Measurements from ENCODE around the gene GREM2.
A peak's percentile ranks its signal among the peaks of the same experiment; 100 is the strongest.

The GREM2 gene

DNA sequence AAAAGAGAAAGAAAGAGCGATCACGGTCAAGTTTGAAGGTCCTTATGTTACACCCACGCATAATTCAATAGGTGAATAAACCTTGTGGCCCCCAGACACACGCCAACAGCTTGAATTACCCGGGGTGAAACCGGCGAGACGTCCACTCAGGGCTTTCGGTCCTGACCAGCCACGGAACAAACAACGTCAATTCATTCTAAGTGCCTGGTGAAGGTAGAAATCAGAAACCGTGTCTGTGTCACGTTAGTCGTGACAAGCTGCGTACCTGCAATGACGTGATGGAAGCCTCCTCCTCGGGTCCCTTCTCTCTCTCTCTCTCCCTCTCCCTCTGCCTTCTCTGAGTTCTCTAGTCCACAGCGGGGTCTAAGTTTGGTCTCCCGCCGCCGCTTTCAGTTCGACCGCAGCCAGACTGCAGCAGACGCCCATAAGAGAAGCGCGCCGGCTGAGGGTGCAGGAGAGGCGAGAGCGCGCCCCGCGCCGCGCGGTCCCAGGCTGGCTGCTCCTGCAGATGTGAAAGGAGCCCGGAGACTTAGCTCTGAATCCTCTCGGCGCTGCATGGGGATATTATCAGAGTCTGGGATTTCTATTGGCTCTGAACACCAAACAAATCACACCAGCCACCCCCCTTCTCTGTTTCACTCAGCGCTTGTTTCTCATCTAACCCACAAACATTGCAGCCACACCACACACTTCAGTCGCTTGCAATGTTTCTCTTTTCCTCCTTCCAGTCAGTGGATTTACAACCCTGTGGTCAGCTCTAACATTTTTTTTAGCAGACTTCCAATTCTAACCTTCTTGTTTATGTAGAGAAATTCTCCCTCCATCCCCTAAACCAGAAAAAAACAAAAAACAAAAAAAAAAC lies at the start of gene GREM2:
GREM2 (minus strand) TSS at position 537 of the 862 bp plus-strand sequence. CDS start 118,680 bp downstream, outside the sequence.
- Histone ChIP-seq H3K27me3 (ENCODE audit: control insufficient read depth, insufficient read depth, low read length) (peaks cover 25% of the 10 kb centered on the region), H3K27ac (ENCODE audit: low read length) (no peak within 1 kb of the TSS), H3K4me3 (ENCODE audit: low read length) (peak within 1 kb of the TSS; percentile 81), H3K9ac (ENCODE audit: low read length) (no peak within 1 kb of the TSS), H3K9me3 (ENCODE audit: control insufficient read depth, low read depth, low read length) (no peaks in the 10 kb centered on the region), H3K4me1 (ENCODE audit: control insufficient read depth, low read depth, low read length) (peaks cover 11% of the 10 kb centered on the region), H3K36me3 (ENCODE audit: control insufficient read depth, low read depth, low read length) (no peaks in the 10 kb centered on the region)

DNA sequence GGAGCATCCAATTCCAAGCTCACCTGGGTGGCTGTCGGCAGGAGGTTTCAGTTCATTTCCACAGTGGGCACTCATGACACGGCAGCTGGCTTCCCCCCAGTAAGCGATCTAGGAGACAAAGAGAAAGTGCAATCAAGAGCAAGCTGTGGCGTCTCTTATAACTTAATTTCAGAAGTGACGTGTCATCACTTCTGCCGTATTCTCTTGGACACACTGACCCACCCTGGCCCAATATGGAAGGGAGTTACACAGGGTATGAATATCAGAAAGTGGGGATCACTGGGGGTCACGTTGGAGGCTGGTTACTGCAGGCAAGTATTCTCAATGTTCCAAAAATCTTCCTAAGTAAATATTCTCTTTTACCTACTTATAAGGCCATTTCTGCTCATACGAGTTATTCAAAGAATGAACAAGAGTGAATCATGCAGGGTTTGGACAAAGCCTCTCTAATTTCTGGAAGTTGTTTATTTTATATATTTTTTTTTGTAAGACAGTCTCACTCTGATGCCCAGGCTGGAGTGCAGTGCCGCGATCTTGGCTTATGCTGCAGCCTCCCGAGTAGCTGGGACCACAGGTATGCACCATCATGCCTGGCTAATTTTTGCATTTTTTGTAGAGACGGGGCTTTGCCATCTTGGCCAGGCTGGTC lies 46.5 kb upstream of the GREM2 start:
- Histone ChIP-seq H3K4me3 (ENCODE audit: low read length) (no peak overlapping the region), H3K9ac (ENCODE audit: low read length) (no peak overlapping the region), H3K27me3 (ENCODE audit: control insufficient read depth, insufficient read depth, low read length) (no peaks in the 10 kb centered on the region), H3K9me3 (ENCODE audit: control insufficient read depth, low read depth, low read length) (no peaks in the 10 kb centered on the region), H3K36me3 (ENCODE audit: control insufficient read depth, low read depth, low read length) (no peaks in the 10 kb centered on the region), H3K4me1 (ENCODE audit: control insufficient read depth, low read depth, low read length) (no peaks in the 10 kb centered on the region), H3K27ac (ENCODE audit: low read length) (no peak overlapping the region)

DNA sequence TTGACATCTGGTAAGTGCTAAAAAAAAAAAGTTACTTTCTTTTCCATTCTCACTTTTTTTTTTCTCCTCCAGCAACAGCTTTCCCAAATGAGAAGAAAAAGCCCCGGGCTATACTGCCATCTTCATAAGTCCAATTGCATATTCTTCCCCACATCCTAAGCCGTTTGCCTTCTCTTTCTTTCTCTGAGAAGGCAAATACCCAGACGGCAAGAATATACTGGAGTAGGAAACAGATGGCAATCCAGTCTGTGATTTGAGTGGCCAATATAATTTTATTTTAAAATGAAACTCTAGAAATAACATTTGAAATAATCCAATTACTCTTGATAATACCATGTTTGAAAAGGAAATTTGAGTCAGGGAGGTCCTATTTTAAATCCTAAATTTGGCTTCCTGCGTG lies 44.6 kb upstream of the GREM2 start:
- no peaks in the 10 kb centered on the region for H3K4me1 ChIP-seq (ENCODE audit: control insufficient read depth, low read depth, low read length)
- H3K36me3 ChIP-seq (ENCODE audit: control insufficient read depth, low read depth, low read length): no peaks in the 10 kb centered on the region
- H3K27me3 ChIP-seq (ENCODE audit: control insufficient read depth, insufficient read depth, low read length): no peaks in the 10 kb centered on the region
- H3K27ac ChIP-seq (ENCODE audit: low read length): no peak overlapping the region
- H3K9me3 ChIP-seq (ENCODE audit: control insufficient read depth, low read depth, low read length): no peaks in the 10 kb centered on the region
- no peak overlapping the region for H3K9ac ChIP-seq (ENCODE audit: low read length)
- no peak overlapping the region for H3K4me3 ChIP-seq (ENCODE audit: low read length)

GRCh38 chr1:240652961-240653409 lies 41.0 kb upstream of the GREM2 start:
- Histone ChIP-seq H3K9ac (ENCODE audit: low read length) (no peak overlapping the region), H3K9me3 (ENCODE audit: control insufficient read depth, low read depth, low read length) (no peaks in the 10 kb centered on the region), H3K4me1 (ENCODE audit: control insufficient read depth, low read depth, low read length) (no peaks in the 10 kb centered on the region), H3K4me3 (ENCODE audit: low read length) (no peak overlapping the region), H3K27me3 (ENCODE audit: control insufficient read depth, insufficient read depth, low read length) (no peaks in the 10 kb centered on the region), H3K36me3 (ENCODE audit: control insufficient read depth, low read depth, low read length) (no peaks in the 10 kb centered on the region), H3K27ac (ENCODE audit: low read length) (no peak overlapping the region)

- no peaks in the 10 kb centered on the region for H3K9me3 ChIP-seq (ENCODE audit: control insufficient read depth, low read depth, low read length)
- no peak overlapping the region for H3K27ac ChIP-seq (ENCODE audit: low read length)
- H3K4me3 ChIP-seq (ENCODE audit: low read length): no peak overlapping the region
- H3K27me3 ChIP-seq (ENCODE audit: control insufficient read depth, insufficient read depth, low read length): no peaks in the 10 kb centered on the region
- no peaks in the 10 kb centered on the region for H3K4me1 ChIP-seq (ENCODE audit: control insufficient read depth, low read depth, low read length)
- no peak overlapping the region for H3K9ac ChIP-seq (ENCODE audit: low read length)
- no peaks in the 10 kb centered on the region for H3K36me3 ChIP-seq (ENCODE audit: control insufficient read depth, low read depth, low read length)
Observed at GRCh38 chr1:240652549-240652948, 40.6 kb upstream of the GREM2 start.

DNA sequence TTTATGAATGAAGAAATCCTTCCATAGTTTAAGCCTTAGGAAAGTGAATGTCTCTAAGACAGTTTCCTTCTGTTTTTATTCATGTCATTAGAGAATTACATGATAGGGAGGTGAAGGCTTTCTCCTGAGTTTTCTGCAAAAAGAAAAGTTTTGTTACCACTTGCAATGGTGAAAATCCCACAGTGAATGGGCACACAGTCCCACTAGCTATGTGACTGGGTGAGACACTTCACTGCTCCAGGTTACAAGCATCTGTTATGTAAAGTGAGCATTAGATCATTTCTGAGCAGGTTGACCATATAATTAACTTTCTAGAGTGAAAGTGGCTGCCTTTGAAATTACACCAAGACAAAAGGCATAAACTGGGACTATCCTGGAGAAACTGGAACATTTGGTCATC lies 38.9 kb upstream of the GREM2 start:
- no peak overlapping the region for H3K9ac ChIP-seq (ENCODE audit: low read length)
- H3K9me3 ChIP-seq (ENCODE audit: control insufficient read depth, low read depth, low read length): no peaks in the 10 kb centered on the region
- no peak overlapping the region for H3K27ac ChIP-seq (ENCODE audit: low read length)
- H3K4me1 ChIP-seq (ENCODE audit: control insufficient read depth, low read depth, low read length): no peaks in the 10 kb centered on the region
- H3K4me3 ChIP-seq (ENCODE audit: low read length): no peak overlapping the region
- no peaks in the 10 kb centered on the region for H3K36me3 ChIP-seq (ENCODE audit: control insufficient read depth, low read depth, low read length)
- no peaks in the 10 kb centered on the region for H3K27me3 ChIP-seq (ENCODE audit: control insufficient read depth, insufficient read depth, low read length)

DNA sequence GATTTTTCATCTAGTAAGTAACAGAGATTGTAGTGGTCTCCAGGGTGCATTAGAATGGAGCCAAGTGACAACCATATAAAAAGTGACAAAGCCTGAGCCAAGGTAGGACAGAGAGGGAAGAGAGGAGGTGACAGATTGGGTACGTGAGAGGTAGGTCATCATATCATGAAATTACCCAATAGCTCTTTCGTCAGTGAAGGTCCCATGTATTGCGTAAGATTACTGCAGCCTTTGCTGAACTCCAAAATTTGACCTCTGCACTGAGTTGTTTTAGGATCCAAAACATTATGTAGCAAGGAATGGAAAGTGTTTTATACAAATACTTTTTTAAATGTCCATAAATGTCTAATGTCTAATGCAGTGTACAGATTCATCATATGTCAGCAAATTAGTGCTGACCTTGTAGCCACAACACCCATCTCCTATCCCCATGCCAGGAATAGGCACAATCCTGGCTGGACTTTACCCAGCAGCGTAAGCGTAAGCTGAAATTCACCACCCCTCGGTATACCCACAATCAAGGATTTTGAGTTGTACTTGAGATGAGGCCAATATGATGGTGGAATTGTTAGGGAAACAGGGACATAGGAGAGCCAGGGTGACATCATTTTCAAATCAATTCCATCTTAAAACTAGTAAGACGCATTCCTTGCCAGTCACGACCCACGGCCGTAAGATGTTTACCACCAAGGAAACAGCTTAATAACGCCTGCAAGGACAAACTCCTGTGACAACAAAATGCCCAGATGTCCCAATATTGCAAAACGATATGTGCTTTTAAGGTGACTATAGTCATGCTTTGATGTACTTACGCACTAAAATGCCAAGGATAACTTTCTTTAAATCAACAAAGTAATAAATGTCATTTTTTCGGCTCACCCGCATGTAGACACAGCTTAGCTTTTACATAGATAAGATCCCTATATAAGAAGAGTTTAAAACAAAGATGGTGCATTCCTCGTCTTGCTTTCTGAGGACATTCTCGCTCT lies 38.1 kb upstream of the GREM2 start:
- no peak overlapping the region for H3K27ac ChIP-seq (ENCODE audit: low read length)
- H3K36me3 ChIP-seq (ENCODE audit: control insufficient read depth, low read depth, low read length): no peaks in the 10 kb centered on the region
- no peak overlapping the region for H3K9ac ChIP-seq (ENCODE audit: low read length)

DNA sequence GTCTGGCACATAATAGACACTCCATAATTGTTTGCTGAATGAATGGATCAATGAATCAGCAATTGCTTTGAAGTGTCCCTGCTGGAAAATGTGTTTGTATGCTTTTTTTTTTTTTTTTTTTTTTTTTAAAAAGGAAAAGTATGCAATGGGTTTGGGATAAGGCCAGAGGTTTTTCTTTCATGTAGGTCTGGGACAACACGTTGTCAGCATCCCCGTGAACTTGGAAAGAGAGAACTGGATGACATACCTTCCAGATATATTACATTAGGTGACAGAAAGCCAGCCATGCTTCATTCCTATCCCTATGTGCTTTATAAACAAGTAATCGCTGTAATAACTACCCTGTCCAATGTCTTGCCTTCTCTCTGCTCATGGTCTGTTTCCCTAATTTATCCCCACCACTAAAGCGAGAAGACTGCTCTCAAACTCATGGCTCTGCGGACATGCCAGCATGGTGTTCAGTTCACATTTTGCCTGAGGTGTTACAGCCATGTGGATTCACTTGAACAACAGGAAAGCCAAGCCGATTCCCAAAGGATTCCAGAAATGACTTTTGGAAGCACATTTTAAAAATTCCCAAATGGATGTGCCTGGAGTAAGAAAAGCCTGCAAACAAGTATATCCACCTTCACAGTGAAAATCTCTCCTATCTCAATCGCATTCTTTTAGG lies 34.8 kb upstream of the GREM2 start:
- Histone ChIP-seq H3K9me3 (ENCODE audit: control insufficient read depth, low read depth, low read length) (no peaks in the 10 kb centered on the region), H3K4me1 (ENCODE audit: control insufficient read depth, low read depth, low read length) (no peaks in the 10 kb centered on the region), H3K4me3 (ENCODE audit: low read length) (no peak overlapping the region), H3K27me3 (ENCODE audit: control insufficient read depth, insufficient read depth, low read length) (no peaks in the 10 kb centered on the region), H3K36me3 (ENCODE audit: control insufficient read depth, low read depth, low read length) (no peaks in the 10 kb centered on the region), H3K9ac (ENCODE audit: low read length) (no peak overlapping the region), H3K27ac (ENCODE audit: low read length) (no peak overlapping the region)

More for the DNA sequence above, 38.1 kb upstream of the GREM2 start:
- H3K4me3 ChIP-seq (ENCODE audit: low read length): no peak overlapping the region
- no peaks in the 10 kb centered on the region for H3K27me3 ChIP-seq (ENCODE audit: control insufficient read depth, insufficient read depth, low read length)
- H3K4me1 ChIP-seq (ENCODE audit: control insufficient read depth, low read depth, low read length): no peaks in the 10 kb centered on the region
- H3K9me3 ChIP-seq (ENCODE audit: control insufficient read depth, low read depth, low read length): no peaks in the 10 kb centered on the region

- Histone ChIP-seq H3K36me3 (ENCODE audit: control insufficient read depth, low read depth, low read length) (no peaks in the 10 kb centered on the region), H3K27ac (ENCODE audit: low read length) (no peak overlapping the region), H3K27me3 (ENCODE audit: control insufficient read depth, insufficient read depth, low read length) (no peaks in the 10 kb centered on the region), H3K9me3 (ENCODE audit: control insufficient read depth, low read depth, low read length) (no peaks in the 10 kb centered on the region), H3K9ac (ENCODE audit: low read length) (no peak overlapping the region), H3K4me1 (ENCODE audit: control insufficient read depth, low read depth, low read length) (no peaks in the 10 kb centered on the region), H3K4me3 (ENCODE audit: low read length) (no peak overlapping the region)
Observed at GRCh38 chr1:240644732-240645131, 32.8 kb upstream of the GREM2 start.

DNA sequence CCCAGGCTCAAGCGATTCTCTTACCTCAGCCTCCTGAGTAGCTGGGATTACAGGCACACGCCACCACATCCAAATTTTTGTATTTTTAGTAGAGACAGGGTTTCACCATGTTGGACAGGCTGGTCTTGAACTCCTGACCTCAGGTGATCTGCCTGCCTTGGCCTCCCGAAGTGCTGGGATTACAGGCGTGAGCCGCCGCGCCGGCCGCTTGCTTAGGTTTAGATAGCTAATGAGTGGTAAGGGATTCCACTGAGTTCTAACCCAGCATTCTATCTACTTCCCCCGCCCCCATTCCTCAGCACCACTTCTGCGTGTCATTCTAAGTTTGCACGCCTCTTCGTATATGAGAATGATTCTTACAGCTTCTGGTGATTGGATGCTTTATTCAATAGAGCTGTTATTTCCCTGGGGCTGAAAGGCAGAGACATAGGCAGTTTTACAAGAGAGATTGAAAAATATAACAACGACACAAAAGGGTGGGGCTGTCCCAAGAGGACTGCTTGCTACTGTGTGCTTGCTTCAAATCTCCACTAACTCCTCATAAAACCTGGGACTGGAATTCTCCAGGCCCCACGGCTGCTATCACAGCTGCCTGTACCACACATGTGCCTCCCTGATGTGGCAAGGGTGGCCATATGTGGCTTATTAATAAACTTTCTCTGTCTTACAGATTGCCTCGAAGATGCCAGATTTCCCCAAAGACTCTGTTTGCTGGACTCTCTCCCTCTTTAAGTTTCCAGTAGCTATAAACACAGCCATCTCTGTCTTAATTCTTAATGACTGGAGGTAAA lies 23.7 kb upstream of the GREM2 start:
- no peaks in the 10 kb centered on the region for H3K36me3 ChIP-seq (ENCODE audit: control insufficient read depth, low read depth, low read length)
- H3K4me1 ChIP-seq (ENCODE audit: control insufficient read depth, low read depth, low read length): peaks cover under 1% of the 10 kb centered on the region
- H3K27me3 ChIP-seq (ENCODE audit: control insufficient read depth, insufficient read depth, low read length): no peaks in the 10 kb centered on the region

More for the DNA sequence above, 23.7 kb upstream of the GREM2 start:
- Histone ChIP-seq H3K27ac (ENCODE audit: low read length) (no peak overlapping the region), H3K9me3 (ENCODE audit: control insufficient read depth, low read depth, low read length) (no peaks in the 10 kb centered on the region), H3K9ac (ENCODE audit: low read length) (no peak overlapping the region), H3K4me3 (ENCODE audit: low read length) (no peak overlapping the region)

Data from iPS-18a (cell line).